Natural killer cell (primary cell): Measurements from ENCODE around the gene PCED1B. TPM values are rescaled to one million over a fixed set of nuclear protein-coding genes. Genes with fewer than 3 reads are reported as not detected.

Experiments
- ATAC-seq, 3 donors: fragments of 150-1000 bp in 2 of 3; fragments of 200-7000 bp in 1 of 3; cut with Tn5 transposase; 1 replicate in 1 of 3; 2 replicates in 2 of 3; pipeline ENCODE4 v1.10.0; 2021; ENCODE audit warnings: mild to moderate bottlenecking in 2 of 3, moderate library complexity in 2 of 3
- DNase-seq, 2 donors: peaks; one replicate each; pipeline versions ENCODE4 v3.0.0 to v3.0.0-alpha.2; 2013 to 2021; ENCODE audit warnings: mixed read lengths in 1 of 2
- H3K27ac ChIP-seq: one replicate; pipeline ENCODE4 v1.5.1; 2013; ENCODE audit warnings: mild to moderate bottlenecking, low read length
- H3K27me3 ChIP-seq: one replicate; pipeline ENCODE4 v1.6.1; 2013; ENCODE audit warnings: low read length; ENCODE audit not compliant: control insufficient read depth, insufficient read depth
- H3K36me3 ChIP-seq: one replicate; pipeline ENCODE4 v1.6.1; 2013; ENCODE audit warnings: low read length; ENCODE audit not compliant: control insufficient read depth, insufficient read depth
- H3K4me1 ChIP-seq: one replicate; pipeline ENCODE4 v1.6.1; 2013; ENCODE audit warnings: low read length; ENCODE audit not compliant: control insufficient read depth, insufficient read depth
- H3K4me3 ChIP-seq: one replicate; pipeline ENCODE4 v1.5.1; 2013; ENCODE audit warnings: low read length
- H3K9me3 ChIP-seq: one replicate; pipeline ENCODE4 v1.6.1; 2013; ENCODE audit warnings: low read length; ENCODE audit not compliant: control insufficient read depth, insufficient read depth
- H3K27ac Mint-ChIP-seq, 2 donors: one replicate each; pipeline ENCODE4 v1.8.0; 2022; ENCODE audit warnings: mild to moderate bottlenecking in 2 of 2, mixed read lengths in 2 of 2, moderate library complexity in 1 of 2
- H3K27me3 Mint-ChIP-seq, 2 donors: one replicate each; pipeline ENCODE4 v1.8.0; 2022; ENCODE audit warnings: low read depth in 2 of 2, mixed read lengths in 2 of 2
- H3K36me3 Mint-ChIP-seq: one replicate; pipeline ENCODE4 v1.8.0; 2022; ENCODE audit warnings: mixed read lengths
- H3K4me1 Mint-ChIP-seq, 2 donors: one replicate each; pipeline ENCODE4 v1.8.0; 2022; ENCODE audit warnings: mixed read lengths in 2 of 2
- H3K4me3 Mint-ChIP-seq: one replicate; pipeline ENCODE4 v1.8.0; 2022; ENCODE audit warnings: mild to moderate bottlenecking, moderate library complexity, mixed read lengths
- H3K9me3 Mint-ChIP-seq, 2 donors: one replicate each; pipeline ENCODE4 v1.8.0; 2022; ENCODE audit warnings: mixed read lengths in 2 of 2
- CTCF ChIP-seq: fragments of 200-600 bp; IDR thresholded peaks from one replicate; pipeline ENCODE4 v1.8.0; 2022; ENCODE audit warnings: antibody characterized with exemption
- WGBS: methylation state at CpG from one replicate; pipeline ENCODE4 v1.1.7; 2013; ENCODE audit warnings: missing lambda C conversion rate; ENCODE audit not compliant: insufficient coverage; 5-methylcytosine and 5-hydroxymethylcytosine counted together
- intact Hi-C: fragments of 100-400 bp; cut with micrococcal nuclease; formaldehyde crosslinking; loops from one replicate; pipeline ENCODE4 v1.14.2; 2022
- total RNA-seq, 4 donors: library from RNA; stranded (reverse); fragments of 120-200 nt in 1 of 4; gene quantifications; one replicate each; pipeline versions ENCODE4 v1.2.3 to v1.2.4, GENCODE V29; 2013 to 2022

The PCED1B gene
- total RNA-seq, 3 donors from 2014 or later (not counting 1 experiment from before 2014, with no cell fraction given): 30.2 to 35.9 (median 33.3) TPM

DNA sequence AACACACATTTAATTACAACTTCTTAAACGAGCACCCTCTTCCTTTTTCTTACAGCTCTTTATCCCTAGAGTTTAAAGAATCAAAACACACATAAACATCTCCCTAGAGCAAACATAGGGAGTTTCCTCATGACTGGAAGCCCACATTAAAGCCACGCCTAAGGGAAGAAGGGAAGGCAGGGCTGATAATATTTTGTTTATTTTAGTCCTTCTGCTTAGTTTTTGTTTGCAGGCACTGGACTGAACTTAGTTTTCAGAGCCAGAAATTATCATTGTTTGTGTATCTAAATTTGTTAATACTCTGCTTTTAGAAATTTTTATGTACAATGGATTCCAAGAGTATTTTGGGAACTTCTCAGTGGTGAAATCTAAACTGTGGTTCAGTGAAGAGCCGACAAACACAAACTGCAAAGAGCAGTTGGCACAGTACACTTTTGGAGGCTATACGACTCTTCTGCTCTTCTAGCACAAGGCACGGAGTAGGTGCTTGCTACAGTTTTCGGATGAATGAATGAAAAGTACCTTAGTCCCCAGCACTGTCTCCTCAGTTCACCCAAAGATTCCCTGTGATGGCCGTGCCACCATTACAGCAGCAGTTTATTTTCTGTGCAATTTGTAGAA, 18.0 kb downstream of the PCED1B start:
- DNase-seq (no peak), ATAC-seq (no peak)
- H3K36me3 ChIP-seq: no peaks in the 10 kb centered on the region
- H3K27ac Mint-ChIP-seq: no peak overlapping the region
- TF ChIP-seq CTCF: no peak
- no peaks in the 10 kb centered on the region for H3K4me1 ChIP-seq
- H3K27ac ChIP-seq: no peak overlapping the region
- H3K4me3 Mint-ChIP-seq: no peak overlapping the region
- no peaks in the 10 kb centered on the region for H3K9me3 Mint-ChIP-seq
- intact Hi-C loops: no loop called here
- H3K4me1 Mint-ChIP-seq: peaks cover 0 to 5% of the 10 kb centered on the region in 2 donors
- WGBS: 94% methylated on average over 7 of the region's 7 CpGs
- H3K4me3 ChIP-seq: no peak overlapping the region
- no peaks in the 10 kb centered on the region for H3K27me3 ChIP-seq
- no peaks in the 10 kb centered on the region for H3K36me3 Mint-ChIP-seq
- no peaks in the 10 kb centered on the region for H3K9me3 ChIP-seq
- H3K27me3 Mint-ChIP-seq: no peaks in the 10 kb centered on the region

GRCh38 chr12:47098099-47098498, 18.7 kb downstream of the PCED1B start:
- no peaks in the 10 kb centered on the region for H3K9me3 ChIP-seq
- no peaks in the 10 kb centered on the region for H3K4me1 ChIP-seq
- H3K27ac ChIP-seq: no peak overlapping the region
- no peak overlapping the region for H3K4me3 ChIP-seq
- no peaks in the 10 kb centered on the region for H3K9me3 Mint-ChIP-seq
- H3K36me3 Mint-ChIP-seq: no peaks in the 10 kb centered on the region
- peaks cover 0 to 5% of the 10 kb centered on the region in 2 donors for H3K4me1 Mint-ChIP-seq
- no peaks in the 10 kb centered on the region for H3K36me3 ChIP-seq
- H3K27me3 ChIP-seq: no peaks in the 10 kb centered on the region
- intact Hi-C loops: no loop called here
- DNase-seq (no peak), ATAC-seq (no peak)
- H3K27me3 Mint-ChIP-seq: no peaks in the 10 kb centered on the region
- H3K4me3 Mint-ChIP-seq: no peak overlapping the region
- WGBS: 98% methylated on average over 6 of the region's 6 CpGs
- no peak overlapping the region for H3K27ac Mint-ChIP-seq
- TF ChIP-seq CTCF: no peak

GRCh38 chr12:47099610-47100009, 20.2 kb downstream of the PCED1B start:
- intact Hi-C loops: no loop called here
- no peak overlapping the region for H3K27ac Mint-ChIP-seq
- Histone ChIP-seq H3K27me3 (no peaks in the 10 kb centered on the region), H3K9me3 (no peaks in the 10 kb centered on the region), H3K4me1 (no peaks in the 10 kb centered on the region), H3K4me3 (no peak overlapping the region), H3K36me3 (no peaks in the 10 kb centered on the region), H3K27ac (no peak overlapping the region)
- TF ChIP-seq CTCF: no peak
- ATAC-seq: no peak
- no peaks in the 10 kb centered on the region for H3K27me3 Mint-ChIP-seq
- no peaks in the 10 kb centered on the region for H3K36me3 Mint-ChIP-seq
- DNase-seq: no peak
- WGBS: 100% methylated on average over 2 of the region's 2 CpGs
- H3K9me3 Mint-ChIP-seq: no peaks in the 10 kb centered on the region
- peaks cover 0 to 5% of the 10 kb centered on the region in 2 donors for H3K4me1 Mint-ChIP-seq
- no peak overlapping the region for H3K4me3 Mint-ChIP-seq

- intact Hi-C loops: no loop called here
- no peaks in the 10 kb centered on the region for H3K36me3 Mint-ChIP-seq
- H3K27ac Mint-ChIP-seq: no peak overlapping the region
- Histone ChIP-seq H3K4me3 (no peak overlapping the region), H3K4me1 (no peaks in the 10 kb centered on the region), H3K36me3 (no peaks in the 10 kb centered on the region), H3K9me3 (no peaks in the 10 kb centered on the region), H3K27ac (no peak overlapping the region), H3K27me3 (no peaks in the 10 kb centered on the region)
- H3K4me1 Mint-ChIP-seq: peaks cover 0 to 4% of the 10 kb centered on the region in 2 donors
- no peaks in the 10 kb centered on the region for H3K9me3 Mint-ChIP-seq
- no peak for DNase-seq
- no peak for ATAC-seq
- H3K4me3 Mint-ChIP-seq: no peak overlapping the region
- no peak for TF ChIP-seq CTCF
- no CpG with 5 or more reads among the region's 2 CpGs for WGBS
- no peaks in the 10 kb centered on the region for H3K27me3 Mint-ChIP-seq
Measured at GRCh38 chr12:47100160-47100559, 20.7 kb downstream of the PCED1B start.
